ENCODE data around the gene OR6S1.

OR6S1 gene

GRCh38 chr14:20641591-20641990 lies at the start of gene OR6S1:
Gene OR6S1 (minus strand): TSS chr14:20641691. CDS start chr14:20641691, 0 bp downstream.
- no peaks in the 10 kb centered on the region for H3K4me1 ChIP-seq (ENCODE audit: control insufficient read depth, insufficient read depth, low read length, unreplicated experiment)

GRCh38 chr14:20690848-20691640 lies 49.6 kb upstream of the OR6S1 start:
- peaks cover 1% of the 10 kb centered on the region for H3K4me1 ChIP-seq (ENCODE audit: control insufficient read depth, insufficient read depth, low read length, unreplicated experiment)
- H2AFZ ChIP-seq (ENCODE audit: low read length, unreplicated experiment), result no peak overlapping the region
- no peaks in the 10 kb centered on the region for H3K79me2 ChIP-seq (ENCODE audit: control insufficient read depth, insufficient read depth, low read length, unreplicated experiment)
- no peaks in the 10 kb centered on the region for H3K36me3 ChIP-seq (ENCODE audit: insufficient read depth, low read length)
- H3K27ac ChIP-seq (ENCODE audit: low read depth, low read length), result no peak overlapping the region
- H3K4me3 ChIP-seq (ENCODE audit: low read depth, low read length), result no peak overlapping the region
- no peaks in the 10 kb centered on the region for H3K27me3 ChIP-seq (ENCODE audit: insufficient read depth, low read length)

More at GRCh38 chr14:20641591-20641990, at the start of gene OR6S1:
- H3K27me3 ChIP-seq (ENCODE audit: insufficient read depth, low read length), result peaks cover 86% of the 10 kb centered on the region
- no peak within 1 kb of the TSS for H2AFZ ChIP-seq (ENCODE audit: low read length, unreplicated experiment)
- H3K36me3 ChIP-seq (ENCODE audit: insufficient read depth, low read length), result no peaks in the 10 kb centered on the region
- H3K27ac ChIP-seq (ENCODE audit: low read depth, low read length), result no peak within 1 kb of the TSS
- H3K4me3 ChIP-seq (ENCODE audit: low read depth, low read length), result no peak within 1 kb of the TSS
- H3K79me2 ChIP-seq (ENCODE audit: control insufficient read depth, insufficient read depth, low read length, unreplicated experiment), result no peaks in the 10 kb centered on the region

GRCh38 chr14:20688167-20688839 lies 46.8 kb upstream of the OR6S1 start, which contains the start of gene ANG:
Gene ANG (plus strand): TSS chr14:20688764. CDS start chr14:20693565, 4,801 bp downstream.
- Histone ChIP-seq H3K4me3 (ENCODE audit: low read depth, low read length) (no peak within 1 kb of the TSS), H3K27ac (ENCODE audit: low read depth, low read length) (no peak within 1 kb of the TSS)

GRCh38 chr14:20687362-20688166 lies 46.1 kb upstream of the OR6S1 start:
- peaks cover 3% of the 10 kb centered on the region for H3K4me1 ChIP-seq (ENCODE audit: control insufficient read depth, insufficient read depth, low read length, unreplicated experiment)
- H2AFZ ChIP-seq (ENCODE audit: low read length, unreplicated experiment), result no peak overlapping the region
- H3K79me2 ChIP-seq (ENCODE audit: control insufficient read depth, insufficient read depth, low read length, unreplicated experiment), result no peaks in the 10 kb centered on the region
- H3K27me3 ChIP-seq (ENCODE audit: insufficient read depth, low read length), result no peaks in the 10 kb centered on the region
- no peak overlapping the region for H3K27ac ChIP-seq (ENCODE audit: low read depth, low read length)
- no peaks in the 10 kb centered on the region for H3K36me3 ChIP-seq (ENCODE audit: insufficient read depth, low read length)
- H3K4me3 ChIP-seq (ENCODE audit: low read depth, low read length), result no peak overlapping the region

More at GRCh38 chr14:20688167-20688839, 46.8 kb upstream of the OR6S1 start, which contains the start of gene ANG:
- no peaks in the 10 kb centered on the region for H3K36me3 ChIP-seq (ENCODE audit: insufficient read depth, low read length)
- H2AFZ ChIP-seq (ENCODE audit: low read length, unreplicated experiment), result no peak within 1 kb of the TSS
- H3K27me3 ChIP-seq (ENCODE audit: insufficient read depth, low read length), result no peaks in the 10 kb centered on the region
- no peaks in the 10 kb centered on the region for H3K79me2 ChIP-seq (ENCODE audit: control insufficient read depth, insufficient read depth, low read length, unreplicated experiment)
- H3K4me1 ChIP-seq (ENCODE audit: control insufficient read depth, insufficient read depth, low read length, unreplicated experiment), result peaks cover 3% of the 10 kb centered on the region

- Histone ChIP-seq H2AFZ (ENCODE audit: low read length, unreplicated experiment) (no peak overlapping the region), H3K27ac (ENCODE audit: low read depth, low read length) (no peak overlapping the region), H3K4me1 (ENCODE audit: control insufficient read depth, insufficient read depth, low read length, unreplicated experiment) (peaks cover 3% of the 10 kb centered on the region)
These were observed 45.1 kb upstream of the OR6S1 start for GRCh38 chr14:20686386-20687143.

GRCh38 chr14:20684662-20685456 lies 43.4 kb upstream of the OR6S1 start:
- H3K4me1 ChIP-seq (ENCODE audit: control insufficient read depth, insufficient read depth, low read length, unreplicated experiment), result peaks cover 11% of the 10 kb centered on the region
- H3K27me3 ChIP-seq (ENCODE audit: insufficient read depth, low read length), result no peaks in the 10 kb centered on the region
- peak overlapping the region; percentile 96 for H3K27ac ChIP-seq (ENCODE audit: low read depth, low read length)
- H3K36me3 ChIP-seq (ENCODE audit: insufficient read depth, low read length), result no peaks in the 10 kb centered on the region
- H2AFZ ChIP-seq (ENCODE audit: low read length, unreplicated experiment), result peak overlapping the region; percentile 76
- H3K79me2 ChIP-seq (ENCODE audit: control insufficient read depth, insufficient read depth, low read length, unreplicated experiment), result no peaks in the 10 kb centered on the region
- peak overlapping the region; percentile 87 for H3K4me3 ChIP-seq (ENCODE audit: low read depth, low read length)

More at GRCh38 chr14:20686386-20687143, 45.1 kb upstream of the OR6S1 start:
- Histone ChIP-seq H3K27me3 (ENCODE audit: insufficient read depth, low read length) (no peaks in the 10 kb centered on the region), H3K36me3 (ENCODE audit: insufficient read depth, low read length) (no peaks in the 10 kb centered on the region), H3K79me2 (ENCODE audit: control insufficient read depth, insufficient read depth, low read length, unreplicated experiment) (no peaks in the 10 kb centered on the region), H3K4me3 (ENCODE audit: low read depth, low read length) (peak overlapping the region; percentile 10; the same call in 1 of the 2 replicates)

GRCh38 chr14:20683891-20684661 lies 42.6 kb upstream of the OR6S1 start, which contains the start of gene RNASE4:
Gene RNASE4 (plus strand): TSS chr14:20684560. CDS start chr14:20699372, 14,812 bp downstream.
- no peaks in the 10 kb centered on the region for H3K36me3 ChIP-seq (ENCODE audit: insufficient read depth, low read length)
- H2AFZ ChIP-seq (ENCODE audit: low read length, unreplicated experiment), result peak within 1 kb of the TSS; percentile 76
- H3K27ac ChIP-seq (ENCODE audit: low read depth, low read length), result peak within 1 kb of the TSS; percentile 96
- H3K27me3 ChIP-seq (ENCODE audit: insufficient read depth, low read length), result no peaks in the 10 kb centered on the region
- H3K4me3 ChIP-seq (ENCODE audit: low read depth, low read length), result peak within 1 kb of the TSS; percentile 87
- no peaks in the 10 kb centered on the region for H3K79me2 ChIP-seq (ENCODE audit: control insufficient read depth, insufficient read depth, low read length, unreplicated experiment)
- peaks cover 11% of the 10 kb centered on the region for H3K4me1 ChIP-seq (ENCODE audit: control insufficient read depth, insufficient read depth, low read length, unreplicated experiment)

- Histone ChIP-seq H3K4me1 (ENCODE audit: control insufficient read depth, insufficient read depth, low read length, unreplicated experiment) (peaks cover 11% of the 10 kb centered on the region), H3K36me3 (ENCODE audit: insufficient read depth, low read length) (no peaks in the 10 kb centered on the region), H3K27ac (ENCODE audit: low read depth, low read length) (peak overlapping the region; percentile 96), H3K4me3 (ENCODE audit: low read depth, low read length) (peak overlapping the region; percentile 87), H2AFZ (ENCODE audit: low read length, unreplicated experiment) (peak overlapping the region; percentile 97), H3K79me2 (ENCODE audit: control insufficient read depth, insufficient read depth, low read length, unreplicated experiment) (no peaks in the 10 kb centered on the region), H3K27me3 (ENCODE audit: insufficient read depth, low read length) (no peaks in the 10 kb centered on the region)
These were observed 41.8 kb upstream of the OR6S1 start for GRCh38 chr14:20683125-20683890.

Data from ACC112 (cell line).